Subcutaneous adipose tissue (tissue), 4 donors: ENCODE measurements around the gene TBC1D10A. TPM values are rescaled to one million over a fixed set of nuclear protein-coding genes. Genes with fewer than 3 reads are reported as not detected.

Experiments used
- CTCF ChIP-seq: fragments of 450-650 bp; IDR thresholded peaks from one replicate; pipeline ENCODE4 v1.5.1; 2016; ENCODE audit warnings: low read depth, mild to moderate bottlenecking, control low read depth, antibody characterized with exemption, moderate library complexity
- total RNA-seq, 4 donors: library from RNA; depleted of rRNA; stranded (reverse); fragments of >200 nt; gene quantifications; one replicate each; pipeline ENCODE4 v1.1.0, GENCODE V29; 2016

TBC1D10A gene
- total RNA-seq, 4 donors from 2014 or later: 13.9 to 43.1 (median 22.9) TPM

- no peak for TF ChIP-seq CTCF
Measured at GRCh38 chr22:30273711-30274436, 52.9 kb downstream of the TBC1D10A start.

GRCh38 chr22:30272781-30273601 lies 53.8 kb downstream of the TBC1D10A start:
- no peak for TF ChIP-seq CTCF

DNA sequence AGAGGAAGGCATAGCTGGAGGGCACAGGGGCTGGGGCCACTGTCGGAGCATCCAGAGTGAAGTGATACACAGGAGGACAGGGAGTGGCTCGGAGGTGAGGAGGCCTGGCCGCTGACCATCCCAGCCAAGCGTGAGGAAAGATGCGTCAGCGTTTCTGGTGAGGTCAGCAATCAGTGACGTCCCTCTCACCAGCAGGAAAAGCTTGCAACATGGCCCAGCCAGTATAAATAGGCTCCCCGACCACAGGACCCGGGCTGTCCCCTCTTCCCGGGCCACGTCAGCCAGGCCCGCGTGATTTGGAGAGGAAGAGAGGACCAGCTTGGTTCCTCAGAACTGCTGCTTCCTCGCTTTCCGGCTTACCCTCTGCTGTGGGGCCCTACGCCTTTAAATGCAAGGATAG lies 55.9 kb downstream of the TBC1D10A start:
- TF ChIP-seq CTCF: no peak

GRCh38 chr22:30268331-30268730 lies 58.4 kb downstream of the TBC1D10A start:
- no peak for TF ChIP-seq CTCF

DNA sequence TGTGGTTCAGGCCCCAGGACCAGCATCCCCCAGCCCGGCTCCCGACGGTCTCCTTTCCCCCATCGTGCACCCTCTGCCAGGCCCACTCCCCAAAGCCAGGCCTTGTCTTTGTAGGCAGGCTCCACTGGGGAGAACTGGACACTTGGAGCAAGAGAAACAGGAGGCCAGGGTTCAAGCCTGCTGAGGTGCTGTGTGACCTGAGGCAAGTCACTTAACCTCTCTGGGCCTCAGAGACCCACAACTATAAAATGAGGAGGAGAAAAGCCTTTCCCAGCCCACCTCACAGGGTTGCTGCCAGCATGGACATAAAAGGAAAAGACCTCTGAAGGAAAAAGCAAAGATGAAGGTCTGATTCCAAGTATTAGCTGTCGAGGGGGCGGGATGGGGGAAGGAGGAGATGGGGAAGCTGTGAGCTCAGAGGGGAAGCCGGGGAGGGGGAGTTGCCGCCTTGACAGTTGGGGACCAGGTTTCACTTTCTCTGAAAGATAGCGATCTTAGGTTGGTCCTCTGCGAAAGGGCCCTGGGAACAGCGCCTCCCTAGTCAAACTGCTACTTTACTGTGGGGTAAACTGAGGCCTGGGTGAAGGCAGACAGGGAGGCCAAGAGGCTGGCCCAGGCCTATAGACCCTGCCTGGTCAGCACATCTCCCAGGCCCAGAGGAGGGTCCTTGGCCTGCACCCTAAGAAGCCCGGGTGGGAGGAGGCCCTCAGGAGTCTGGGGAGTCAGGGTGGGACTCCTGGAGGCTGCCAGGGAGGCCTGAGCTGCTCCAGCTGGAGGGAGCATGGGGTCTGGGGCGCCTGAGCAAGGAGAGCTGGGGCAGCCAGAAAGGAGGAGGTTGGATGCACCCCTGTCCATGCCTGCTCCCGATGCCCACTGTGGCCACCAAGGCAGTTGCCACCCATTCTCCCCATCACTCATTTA lies 59.1 kb downstream of the TBC1D10A start:
- TF ChIP-seq CTCF: no peak

GRCh38 chr22:30266445-30267381 lies 60.0 kb downstream of the TBC1D10A start, which contains the start of gene OSM:
Gene OSM, minus strand, starts transcription at chr22:30266851. Its CDS starts 52 bp downstream, at chr22:30266799.
- no peak for TF ChIP-seq CTCF
